HEK293 (cell line): ENCODE measurements around the gene ATP8A2.

Experiments
- MYNN ChIP-seq: fragments of 450-650 bp; formaldehyde crosslinking; IDR thresholded peaks from 2 replicates; pipeline ENCODE4 v1.5.1; 2016; ENCODE audit warnings: missing biosample characterization, missing genetic modification characterization, borderline replicate concordance
- TCF7L2 ChIP-seq: IDR thresholded peaks from 2 replicates; pipeline ENCODE4 v1.6.1; 2011; ENCODE audit warnings: low read depth, mild to moderate bottlenecking, inconsistent platforms, low read length, moderate library complexity, borderline replicate concordance
- ZBTB1 ChIP-seq: fragments of 450-650 bp; formaldehyde crosslinking; IDR thresholded peaks from 2 replicates; pipeline ENCODE4 v1.5.1; 2016; ENCODE audit warnings: missing biosample characterization, missing genetic modification characterization
- ZNF426 ChIP-seq: fragments of 450-650 bp; formaldehyde crosslinking; IDR thresholded peaks from 2 replicates; pipeline ENCODE4 v1.5.1; 2017; ENCODE audit warnings: missing biosample characterization, missing genetic modification characterization, mild to moderate bottlenecking, inconsistent platforms, moderate library complexity
- ZNF76 ChIP-seq: fragments of 450-650 bp; formaldehyde crosslinking; IDR thresholded peaks from 2 replicates; pipeline ENCODE4; 2016; ENCODE audit warnings: low read depth, missing biosample characterization, missing genetic modification characterization, borderline replicate concordance

GRCh38 chr13:25741796-25742195 is 370.0 kb downstream of the ATP8A2 start:
- TF ChIP-seq ZBTB1 (tag by site-specific recombination): no peak
- TF ChIP-seq MYNN (tag by site-specific recombination): no peak
- TF ChIP-seq ZNF76 (tag by site-specific recombination): no peak
- no peak for TF ChIP-seq ZNF426 (tag by site-specific recombination)
- TF ChIP-seq TCF7L2: no peak
